Measurements from ENCODE around the gene FKBP7. TPM values are rescaled to one million over a fixed set of nuclear protein-coding genes. Genes with fewer than 3 reads are reported as not detected.

Gene FKBP7
- total and polyA plus RNA-seq, 2 of the 13 experiments (the other 11 are each of a cell fraction or from before 2014, with no cell fraction given) = 12.4 to 14.8 TPM

GRCh38 chr2:178450774-178451525, 27.4 kb downstream of the FKBP7 start, which contains the start of the genes PJVK and PRKRA (continued):
- TF ChIP-seq ZSCAN31 (CRISPR knock-in tag; IDR thresholded peaks at IDR 0.05; ENCODE audit: low read depth) = peak; percentile 99
- TF ChIP-seq FOSL2 (CRISPR knock-in tag; IDR thresholded peaks at IDR 0.05) = no peak
- peak; percentile 66; the same call in 1 of the 2 replicates for TF ChIP-seq ZNF605 (CRISPR knock-in tag; IDR thresholded peaks at IDR 0.05)
- peak; percentile 90 for TF ChIP-seq TBX2 (CRISPR knock-in tag; IDR thresholded peaks at IDR 0.05; ENCODE audit: borderline replicate concordance)
- TF ChIP-seq ZNF296 (CRISPR knock-in tag; conservative IDR thresholded peaks at IDR 0.05) = no peak
- TF ChIP-seq MIXL1 (CRISPR knock-in tag; IDR thresholded peaks at IDR 0.05) = peak; percentile 63; the same call in 1 of the 2 replicates
- TF ChIP-seq ZNF383 (CRISPR knock-in tag; IDR thresholded peaks at IDR 0.05; ENCODE audit: borderline replicate concordance) = no peak
- 0 out of 2 replicates have a peak, but pooled peaks have one; percentile 8 for TF ChIP-seq HES4 (CRISPR knock-in tag; IDR thresholded peaks at IDR 0.05; ENCODE audit: borderline replicate concordance)
- TF ChIP-seq ZNF280B (CRISPR knock-in tag; IDR thresholded peaks at IDR 0.05; ENCODE audit: borderline replicate concordance) = no peak; the same call in none of the 2 replicates
- TF ChIP-seq JUN (CRISPR knock-in tag; IDR thresholded peaks at IDR 0.05) = peak; percentile 32; the same call in 1 of the 2 replicates
- no peak for TF ChIP-seq NCOA5 (CRISPR knock-in tag; IDR thresholded peaks at IDR 0.05)
- peak; percentile 72; the same call in 1 of the 2 replicates for TF ChIP-seq ZBTB26 (CRISPR knock-in tag; IDR thresholded peaks at IDR 0.05; ENCODE audit: borderline replicate concordance)
- TF ChIP-seq TRIM22 (IDR thresholded peaks at IDR 0.05) = no peak
- peak; percentile 69; the same call in 1 of the 2 replicates for TF ChIP-seq ZNF710 (CRISPR knock-in tag; IDR thresholded peaks at IDR 0.05; ENCODE audit: borderline replicate concordance)
- TF ChIP-seq ZHX1 (CRISPR knock-in tag; IDR thresholded peaks at IDR 0.05; ENCODE audit: low read depth) = no peak; the same call in none of the 2 replicates
- TF ChIP-seq ZNF703 (CRISPR knock-in tag; IDR thresholded peaks at IDR 0.05; ENCODE audit: borderline replicate concordance) = no peak
- peak; percentile 13; the same call in 1 of the 2 replicates for TF ChIP-seq HNF1B (CRISPR knock-in tag; IDR thresholded peaks at IDR 0.05)
